IgD-negative memory B cell (primary cell): Measurements from ENCODE around the gene TEX261. TPM values are rescaled to one million over a fixed set of nuclear protein-coding genes. Genes with fewer than 3 reads are reported as not detected.
A peak's percentile ranks its signal among the peaks of the same experiment; 100 is the strongest.

ENCODE experiments used
- H3K27ac Mint-ChIP-seq, 3 donors: one replicate each; pipeline ENCODE4 v1.8.0; 2020 to 2022; ENCODE audit warnings: mild to moderate bottlenecking in 3 of 3, mixed read lengths in 3 of 3, moderate library complexity in 1 of 3
- H3K27me3 Mint-ChIP-seq: one replicate; pipeline ENCODE4 v1.8.0; 2021; ENCODE audit warnings: mixed read lengths
- H3K36me3 Mint-ChIP-seq: one replicate; pipeline ENCODE4 v1.8.0; 2020; ENCODE audit warnings: mild to moderate bottlenecking, mixed read lengths
- H3K4me1 Mint-ChIP-seq, 3 donors: one replicate each; pipeline ENCODE4 v1.8.0; 2020 to 2022; ENCODE audit warnings: mixed read lengths in 3 of 3, mild to moderate bottlenecking in 1 of 3
- H3K4me3 Mint-ChIP-seq, 4 donors: one replicate each; pipeline ENCODE4 v1.8.0; 2020 to 2022; ENCODE audit warnings: mild to moderate bottlenecking in 4 of 4, mixed read lengths in 4 of 4, moderate library complexity in 3 of 4
- H3K9me3 Mint-ChIP-seq, 3 donors: one replicate each; pipeline ENCODE4 v1.8.0; 2020 to 2021; ENCODE audit warnings: mixed read lengths in 3 of 3, mild to moderate bottlenecking in 1 of 3
- polyA plus RNA-seq: library from polyadenylated mRNA; unstranded; fragments of 300-500 nt; fragmentation: Illumina TruSeq; gene quantifications from one replicate; pipeline ENCODE4 v1.2.3, GENCODE V29; 2021

TEX261 gene
- polyA plus RNA-seq, 1 donor from 2014 or later = 24.9 TPM

DNA sequence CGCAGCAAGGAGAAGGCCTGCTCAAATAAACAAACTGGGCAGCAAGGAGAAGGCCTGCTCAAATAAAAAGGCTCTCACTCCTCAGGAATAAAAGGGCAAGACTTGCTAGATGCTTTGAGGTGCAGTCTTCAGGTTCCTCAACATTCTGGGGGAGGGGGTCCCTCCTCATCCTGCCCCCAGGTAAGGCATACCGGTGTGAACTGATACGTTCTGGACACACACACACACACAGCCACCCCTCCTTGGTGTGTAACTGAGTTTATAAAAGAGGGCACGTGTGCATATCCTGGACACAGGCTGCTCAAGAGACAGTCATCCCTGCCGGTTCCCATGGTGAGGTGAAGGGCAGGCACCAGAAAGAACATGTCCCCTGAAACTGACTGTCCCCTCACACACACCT is 4.5 kb downstream of the TEX261 start:
- H3K4me3 Mint-ChIP-seq = peak overlapping the region in 1 of 4 donors; percentile 73
- H3K4me1 Mint-ChIP-seq = peaks cover 17 to 22% (median 20%) of the 10 kb centered on the region in 3 donors
- no peaks in the 10 kb centered on the region for H3K9me3 Mint-ChIP-seq
- no peaks in the 10 kb centered on the region for H3K27me3 Mint-ChIP-seq
- no peak overlapping the region for H3K27ac Mint-ChIP-seq
- H3K36me3 Mint-ChIP-seq = peaks cover 3% of the 10 kb centered on the region

DNA sequence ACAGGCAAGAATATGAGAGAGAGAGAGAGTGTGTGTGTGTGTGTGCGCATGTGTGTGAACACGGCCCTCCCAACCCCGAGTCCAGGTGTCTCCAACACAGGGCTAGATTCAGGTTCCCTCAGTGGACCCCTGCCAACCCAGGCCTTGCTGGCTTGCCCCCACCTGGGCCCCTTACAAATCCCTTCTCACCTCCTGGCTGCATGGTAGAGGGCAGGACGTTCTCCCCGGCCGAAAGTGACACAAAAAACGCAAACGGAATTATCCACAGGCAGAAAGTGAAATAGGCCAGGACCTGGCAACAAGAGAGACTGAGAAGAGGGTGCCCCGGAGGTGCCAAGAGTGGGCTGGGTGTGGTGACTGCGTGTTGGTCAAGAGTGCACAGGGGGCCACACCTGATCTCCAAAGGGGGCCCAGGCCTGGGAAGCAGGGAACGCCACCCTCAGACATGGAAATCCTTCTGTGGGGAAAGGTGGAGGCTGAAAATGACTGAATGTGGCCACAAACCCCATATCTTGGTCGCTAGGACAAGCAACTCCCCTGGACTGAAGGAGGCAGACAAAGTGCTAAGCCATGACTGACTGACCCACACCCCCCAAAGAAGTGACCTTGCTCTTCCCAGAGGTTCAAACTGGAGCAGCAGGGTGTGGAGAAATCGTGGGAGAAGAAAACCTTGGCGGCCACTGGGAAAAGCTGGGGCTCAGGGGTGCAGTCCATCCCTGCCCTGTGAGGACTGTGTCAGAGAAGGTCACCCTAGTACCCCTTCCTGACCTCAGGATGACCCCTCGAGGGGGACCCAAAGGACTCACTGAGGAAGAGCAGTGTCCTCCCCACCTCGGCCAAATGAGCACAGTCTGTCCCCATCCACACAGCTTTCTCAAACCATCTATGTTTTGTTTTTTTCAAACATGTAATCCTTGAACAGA is 5.7 kb downstream of the TEX261 start:
- H3K36me3 Mint-ChIP-seq = peaks cover 3% of the 10 kb centered on the region
- no peak overlapping the region for H3K4me3 Mint-ChIP-seq
- no peaks in the 10 kb centered on the region for H3K27me3 Mint-ChIP-seq
- no peaks in the 10 kb centered on the region for H3K9me3 Mint-ChIP-seq
- peaks cover 18 to 25% (median 19%) of the 10 kb centered on the region in 3 donors for H3K4me1 Mint-ChIP-seq
- H3K27ac Mint-ChIP-seq = no peak overlapping the region

DNA sequence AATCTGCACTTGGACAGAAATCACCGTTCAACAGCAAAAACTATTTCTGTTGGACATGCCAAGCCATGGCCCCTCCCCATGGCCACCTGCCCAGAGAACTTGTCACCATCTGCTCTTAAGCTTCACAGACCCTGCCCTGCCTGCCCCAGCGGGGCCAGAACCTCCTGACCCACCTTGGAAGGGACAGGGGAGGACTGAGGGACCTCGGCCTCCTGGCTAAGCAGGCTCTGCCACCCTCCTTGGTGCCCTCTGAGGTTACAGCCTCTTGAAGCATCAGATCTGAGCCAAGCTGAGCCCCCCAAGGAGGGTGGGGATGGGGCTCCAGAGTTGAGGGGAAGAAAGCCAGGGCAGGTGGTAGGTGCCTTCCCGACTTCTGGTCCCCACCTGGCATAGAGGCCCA is 6.5 kb downstream of the TEX261 start:
- peaks cover 3% of the 10 kb centered on the region for H3K36me3 Mint-ChIP-seq
- no peaks in the 10 kb centered on the region for H3K27me3 Mint-ChIP-seq
- no peak overlapping the region for H3K4me3 Mint-ChIP-seq
- H3K27ac Mint-ChIP-seq = no peak overlapping the region
- peaks cover 9 to 17% (median 10%) of the 10 kb centered on the region in 3 donors for H3K4me1 Mint-ChIP-seq
- no peaks in the 10 kb centered on the region for H3K9me3 Mint-ChIP-seq

DNA sequence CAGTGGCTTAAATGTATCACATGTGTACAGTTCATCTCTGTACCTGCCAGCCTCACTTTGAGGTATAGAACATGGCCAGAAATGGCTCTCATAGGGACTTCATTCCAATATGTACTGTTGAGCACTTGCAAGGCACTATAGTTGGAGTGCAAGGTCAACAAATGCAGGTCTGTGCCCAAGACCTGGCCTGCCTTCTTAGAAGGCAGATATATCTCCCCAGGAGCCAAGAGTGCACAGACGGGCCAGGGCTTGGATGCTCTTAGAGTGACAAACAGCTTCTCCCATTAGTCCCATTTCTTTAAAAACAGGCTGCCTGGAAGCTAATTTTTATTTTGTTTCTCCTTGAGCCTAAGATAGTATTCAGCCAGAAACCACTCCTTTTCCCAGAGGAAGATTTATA is 7.3 kb downstream of the TEX261 start:
- H3K4me1 Mint-ChIP-seq = peaks cover 4 to 12% (median 4%) of the 10 kb centered on the region in 3 donors

DNA sequence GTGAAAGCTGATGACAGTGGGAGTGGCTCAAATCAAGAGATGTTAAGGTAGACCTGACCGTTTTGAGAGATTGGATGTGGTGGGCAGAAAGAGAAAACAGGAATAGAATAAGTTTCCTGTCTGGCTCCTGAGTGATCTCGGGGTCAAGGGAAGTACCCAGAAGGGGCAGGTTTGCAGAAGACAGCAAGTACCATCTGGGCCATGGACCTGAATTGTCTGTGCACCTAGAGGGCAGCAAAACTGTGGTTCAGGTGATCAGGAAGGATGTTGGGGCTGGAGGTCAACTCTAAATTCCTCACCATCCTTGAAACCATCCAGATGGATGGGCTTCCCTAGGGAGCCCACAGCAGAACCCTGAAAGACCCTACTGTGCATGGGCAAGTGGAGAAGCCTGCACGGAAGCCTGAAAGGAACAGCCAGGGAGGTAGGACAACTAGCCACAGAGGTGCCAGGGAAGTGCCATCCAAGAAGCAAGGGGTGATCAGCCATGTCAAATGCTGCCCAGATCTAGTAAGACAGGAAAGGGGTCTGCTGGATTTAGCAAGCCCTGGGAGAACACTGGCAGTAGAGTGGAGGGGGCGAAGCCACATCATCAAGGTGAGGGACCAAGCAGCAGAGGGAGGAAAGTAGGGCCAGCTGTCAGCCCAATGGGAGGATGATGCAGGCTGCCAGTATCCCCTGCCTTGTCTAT is 8.0 kb downstream of the TEX261 start:
- H3K27me3 Mint-ChIP-seq = no peaks in the 10 kb centered on the region
- H3K4me1 Mint-ChIP-seq = peaks cover 4 to 10% (median 4%) of the 10 kb centered on the region in 3 donors
- H3K9me3 Mint-ChIP-seq = no peaks in the 10 kb centered on the region
- H3K27ac Mint-ChIP-seq = no peak overlapping the region
- H3K36me3 Mint-ChIP-seq = peaks cover 3% of the 10 kb centered on the region
- H3K4me3 Mint-ChIP-seq = peak overlapping the region in 1 of 4 donors; percentile 30

More for the DNA sequence above, 7.3 kb downstream of the TEX261 start:
- no peaks in the 10 kb centered on the region for H3K9me3 Mint-ChIP-seq
- peaks cover 3% of the 10 kb centered on the region for H3K36me3 Mint-ChIP-seq
- H3K27ac Mint-ChIP-seq = no peak overlapping the region
- H3K27me3 Mint-ChIP-seq = no peaks in the 10 kb centered on the region
- peak overlapping the region in 1 of 4 donors; percentile 30 for H3K4me3 Mint-ChIP-seq

DNA sequence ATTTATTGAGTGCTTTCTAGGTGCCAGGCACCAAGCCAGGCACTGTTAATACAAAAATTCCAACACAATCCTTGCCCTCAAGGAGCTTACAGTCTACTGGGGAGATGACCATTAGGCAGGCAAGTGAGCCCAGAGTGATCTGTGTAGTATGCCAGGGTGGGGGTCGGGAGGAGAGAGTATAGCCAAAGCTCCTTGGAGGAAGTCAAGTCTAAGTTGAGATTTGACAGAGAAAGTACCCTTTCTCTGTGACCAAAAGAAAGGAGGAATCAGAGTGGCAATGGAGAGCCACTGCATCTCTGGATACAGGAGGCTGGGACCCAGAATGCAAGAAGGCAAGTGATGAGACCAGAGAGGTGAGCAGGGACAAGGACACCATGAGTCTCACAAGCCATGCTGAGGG is 8.7 kb downstream of the TEX261 start:
- H3K9me3 Mint-ChIP-seq = no peaks in the 10 kb centered on the region
- peaks cover 4 to 8% (median 4%) of the 10 kb centered on the region in 3 donors for H3K4me1 Mint-ChIP-seq
- no peaks in the 10 kb centered on the region for H3K27me3 Mint-ChIP-seq
- peaks cover 3% of the 10 kb centered on the region for H3K36me3 Mint-ChIP-seq
- H3K4me3 Mint-ChIP-seq = peak overlapping the region in 2 of 4 donors; percentile 12 to 29
- no peak overlapping the region for H3K27ac Mint-ChIP-seq

DNA sequence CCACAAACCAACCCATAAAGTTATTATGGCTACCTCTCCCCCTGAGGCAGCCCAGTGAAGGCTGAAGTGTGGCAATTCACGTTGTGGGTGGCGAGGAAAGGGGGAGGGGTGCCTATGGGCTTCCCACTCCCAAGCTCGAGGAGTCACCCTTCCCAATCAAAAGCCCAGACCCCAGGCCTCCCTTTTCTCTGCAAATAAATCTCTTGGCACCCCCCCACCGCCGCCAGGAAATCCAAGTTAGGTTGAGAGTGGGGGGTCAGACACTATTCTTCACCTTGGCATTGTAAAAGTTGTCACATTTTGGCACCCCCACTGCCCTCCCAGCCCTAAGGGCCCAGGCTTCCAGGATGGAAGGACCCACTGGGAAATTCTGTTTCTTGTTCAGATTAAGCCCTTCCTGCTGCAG is 9.4 kb downstream of the TEX261 start:
- Mint-ChIP-seq H3K27me3 (no peaks in the 10 kb centered on the region), H3K9me3 (no peaks in the 10 kb centered on the region), H3K36me3 (peaks cover 3% of the 10 kb centered on the region), H3K27ac (no peak overlapping the region), H3K4me3 (peak overlapping the region in 1 of 4 donors; percentile 43), H3K4me1 (peaks cover 4 to 8% (median 4%) of the 10 kb centered on the region in 3 donors)

DNA sequence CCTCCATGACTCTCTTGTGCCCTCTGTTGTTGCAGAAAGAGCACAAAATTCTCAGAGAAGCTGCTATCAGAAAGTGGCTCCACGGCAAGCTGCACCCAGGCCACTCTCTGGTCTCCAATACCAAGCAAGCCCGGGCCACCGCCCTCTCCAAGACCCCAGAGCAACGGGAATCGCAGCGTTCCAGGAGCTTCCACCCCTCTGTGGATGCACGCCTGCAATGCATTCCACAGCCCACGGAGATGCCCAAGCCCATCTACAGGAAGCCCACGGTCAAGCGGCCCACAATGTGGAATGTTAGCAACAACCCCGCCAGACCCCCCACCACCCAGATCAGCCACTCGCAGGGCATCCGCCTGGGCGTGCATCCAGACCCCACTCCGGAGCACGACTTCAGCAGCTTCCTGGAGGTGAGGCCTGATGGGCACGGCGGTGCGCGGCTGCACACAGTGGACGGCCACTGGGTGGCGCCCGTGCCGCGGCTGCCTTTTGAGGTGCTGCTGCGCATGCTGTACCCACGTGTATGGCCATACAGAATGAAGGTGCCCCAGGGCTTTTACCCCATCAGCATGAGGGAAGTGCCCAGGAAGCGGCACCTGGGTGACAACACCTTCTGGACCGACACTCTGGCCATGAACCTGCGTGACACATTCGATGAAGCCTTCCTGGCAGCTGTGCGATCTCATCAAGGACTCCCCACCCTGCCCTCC is 9.9 kb downstream of the TEX261 start:
- Mint-ChIP-seq H3K27ac (peak overlapping the region in 2 of 3 donors; percentile 19 to 59), H3K4me1 (peaks cover 4 to 8% (median 4%) of the 10 kb centered on the region in 3 donors), H3K27me3 (no peaks in the 10 kb centered on the region), H3K4me3 (peak overlapping the region in 1 of 4 donors; percentile 43), H3K9me3 (no peaks in the 10 kb centered on the region), H3K36me3 (peaks cover 3% of the 10 kb centered on the region)

DNA sequence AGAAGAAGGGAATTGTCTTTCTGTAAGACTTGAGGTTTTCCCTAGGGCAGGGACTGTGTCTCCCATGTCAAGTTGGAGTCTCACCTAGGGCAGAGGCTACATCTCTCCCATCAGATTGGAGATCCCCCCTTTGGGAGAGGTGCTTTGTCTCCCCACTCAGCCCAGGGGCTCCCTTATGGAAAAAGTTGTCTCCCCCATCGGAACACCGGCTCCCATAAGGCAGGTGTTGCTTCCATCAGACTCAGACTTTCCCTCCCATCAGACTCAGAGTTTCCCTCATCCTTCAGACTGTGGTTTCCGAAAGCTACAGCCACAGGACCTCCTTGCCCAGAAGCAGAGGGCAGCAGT is 10.5 kb downstream of the TEX261 start:
- Mint-ChIP-seq H3K27ac (peak overlapping the region in 1 of 3 donors; percentile 19), H3K27me3 (no peaks in the 10 kb centered on the region), H3K36me3 (peaks cover 3% of the 10 kb centered on the region), H3K4me1 (peaks cover 4 to 9% (median 4%) of the 10 kb centered on the region in 3 donors), H3K4me3 (peak overlapping the region in 1 of 4 donors; percentile 43), H3K9me3 (no peaks in the 10 kb centered on the region)

DNA sequence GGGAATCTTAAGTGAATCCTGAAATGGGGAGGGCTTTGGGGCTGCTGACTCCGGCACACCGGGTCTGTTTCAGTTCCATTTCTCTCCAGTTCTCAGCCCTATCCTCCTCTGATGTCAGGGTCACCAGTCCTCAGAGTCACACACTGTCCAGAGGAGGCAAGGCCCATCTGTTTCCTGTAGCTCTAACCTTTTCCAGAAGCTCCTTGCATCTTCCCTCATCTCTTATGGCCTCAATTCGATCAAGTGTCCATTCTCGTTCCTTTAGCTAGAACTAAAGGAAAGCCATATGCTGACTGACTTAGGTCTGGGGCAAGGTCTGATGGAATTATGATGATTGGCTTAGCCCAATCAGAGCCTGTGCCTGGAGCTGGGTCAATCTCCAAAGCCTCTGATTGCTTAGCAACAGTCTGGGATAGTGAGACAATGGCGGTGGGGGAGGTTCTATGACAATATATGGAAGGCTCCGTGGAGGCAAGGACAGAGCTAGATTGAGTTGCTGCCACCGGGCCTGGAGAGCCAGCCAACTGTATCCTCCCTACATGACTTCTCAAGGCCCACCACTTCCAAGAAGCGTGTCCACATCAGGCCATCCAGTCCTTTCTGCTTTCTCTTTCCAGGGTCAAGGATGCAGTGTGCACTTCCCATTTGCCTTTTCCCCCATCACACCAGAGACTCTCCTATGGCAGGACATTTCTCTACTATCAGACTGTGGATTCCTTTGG is 11.0 kb downstream of the TEX261 start:
- Mint-ChIP-seq H3K27ac (peak overlapping the region in 1 of 3 donors; percentile 19), H3K36me3 (peaks cover 3% of the 10 kb centered on the region), H3K4me1 (peaks cover 4 to 9% (median 4%) of the 10 kb centered on the region in 3 donors), H3K27me3 (no peaks in the 10 kb centered on the region), H3K9me3 (no peaks in the 10 kb centered on the region), H3K4me3 (no peak overlapping the region)

DNA sequence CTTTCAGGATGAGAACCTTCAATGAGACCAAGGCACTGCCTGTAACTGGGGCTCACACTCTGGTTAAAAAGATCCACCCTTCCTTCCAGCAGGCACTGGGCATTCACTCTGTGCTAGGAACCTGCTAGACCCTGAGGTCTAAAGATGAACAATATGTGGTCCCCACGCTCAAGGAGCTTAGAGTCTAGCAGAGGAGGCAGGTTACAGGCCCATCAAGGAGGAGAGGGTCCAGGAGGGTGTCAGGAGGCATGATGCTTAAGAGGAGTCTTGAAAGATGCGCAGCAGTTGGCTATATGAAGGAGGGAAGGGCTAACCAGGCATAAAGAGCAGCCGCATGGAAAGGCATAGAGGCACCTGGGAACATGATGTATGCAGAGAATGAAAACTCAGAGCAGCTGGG is 11.7 kb downstream of the TEX261 start:
- Mint-ChIP-seq H3K36me3 (peaks cover 3% of the 10 kb centered on the region), H3K9me3 (no peaks in the 10 kb centered on the region), H3K27me3 (no peaks in the 10 kb centered on the region), H3K27ac (no peak overlapping the region), H3K4me1 (peaks cover 7 to 11% (median 7%) of the 10 kb centered on the region in 3 donors), H3K4me3 (peak overlapping the region in 1 of 4 donors; percentile 13)

DNA sequence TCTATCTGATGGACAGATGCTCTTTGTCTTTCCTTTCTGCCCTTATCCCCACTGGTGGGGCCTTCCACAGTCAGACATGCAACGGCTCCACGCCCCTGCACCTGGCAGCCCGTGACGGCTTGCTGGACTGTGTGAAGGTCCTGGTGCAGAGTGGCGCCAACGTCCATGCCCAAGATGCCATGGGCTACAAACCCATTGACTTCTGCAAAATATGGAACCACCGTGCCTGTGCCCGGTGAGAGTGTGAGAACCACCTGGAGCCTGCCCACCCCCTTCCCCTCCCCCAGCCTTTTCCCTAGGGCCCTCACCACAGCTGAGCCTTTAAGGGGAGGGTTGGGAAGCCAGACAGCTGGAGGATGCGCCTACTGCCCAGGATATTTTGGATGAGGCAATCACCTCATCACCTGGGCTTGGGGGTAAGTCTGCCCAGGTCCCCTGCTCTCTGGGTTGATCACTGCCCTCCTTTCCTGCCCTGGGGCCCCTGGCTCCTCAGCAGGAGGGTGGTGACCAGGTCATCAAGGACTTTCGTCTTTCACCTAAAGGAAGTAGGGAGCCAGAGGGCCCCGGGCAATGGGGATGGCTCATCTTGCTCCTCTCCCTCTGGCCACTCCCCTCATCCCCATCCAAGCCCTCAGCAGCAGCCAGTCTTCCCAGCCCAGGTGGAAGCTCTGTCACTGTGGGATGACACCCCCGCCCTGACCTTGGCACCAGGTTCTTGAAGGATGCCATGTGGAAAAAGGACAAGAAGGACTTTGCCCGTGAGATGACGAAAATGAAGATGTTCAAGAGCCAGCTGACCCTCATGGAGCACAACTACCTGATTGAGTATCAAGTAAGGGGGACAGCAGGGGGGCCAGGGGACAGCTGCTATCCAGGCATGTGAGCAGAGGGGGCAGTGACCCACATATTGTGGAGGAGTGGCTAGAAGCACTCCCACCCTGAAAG is 12.5 kb downstream of the TEX261 start:
- Mint-ChIP-seq H3K4me3 (no peak overlapping the region), H3K27ac (no peak overlapping the region), H3K4me1 (peaks cover 13 to 17% (median 15%) of the 10 kb centered on the region in 3 donors), H3K36me3 (peaks cover 3% of the 10 kb centered on the region), H3K27me3 (no peaks in the 10 kb centered on the region), H3K9me3 (no peaks in the 10 kb centered on the region)

DNA sequence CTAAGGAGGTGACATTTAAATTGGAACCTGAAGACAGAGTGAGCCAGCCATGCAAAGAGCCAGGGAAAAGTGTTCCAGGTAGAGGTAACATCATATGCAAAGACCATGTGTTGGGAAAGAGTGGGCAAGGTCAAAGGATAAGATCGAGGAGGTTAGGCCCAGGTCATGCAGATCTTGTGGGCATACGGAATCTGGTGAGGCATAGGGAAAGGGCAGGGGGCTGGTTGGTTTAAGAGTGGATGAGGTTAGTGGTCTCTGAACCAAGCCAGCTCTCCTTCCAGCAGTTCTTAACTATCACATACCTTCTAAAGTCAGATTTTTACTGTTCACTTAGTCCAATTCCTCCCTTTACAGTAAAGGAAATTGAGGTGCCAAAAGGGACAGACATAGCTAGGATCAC is 13.3 kb downstream of the TEX261 start:
- Mint-ChIP-seq H3K27ac (no peak overlapping the region), H3K27me3 (no peaks in the 10 kb centered on the region), H3K4me1 (peaks cover 13 to 19% (median 15%) of the 10 kb centered on the region in 3 donors), H3K9me3 (no peaks in the 10 kb centered on the region), H3K4me3 (no peak overlapping the region), H3K36me3 (peaks cover 3% of the 10 kb centered on the region)
